ENCODE measurements around the gene FAM200C.

FAM200C gene

DNA sequence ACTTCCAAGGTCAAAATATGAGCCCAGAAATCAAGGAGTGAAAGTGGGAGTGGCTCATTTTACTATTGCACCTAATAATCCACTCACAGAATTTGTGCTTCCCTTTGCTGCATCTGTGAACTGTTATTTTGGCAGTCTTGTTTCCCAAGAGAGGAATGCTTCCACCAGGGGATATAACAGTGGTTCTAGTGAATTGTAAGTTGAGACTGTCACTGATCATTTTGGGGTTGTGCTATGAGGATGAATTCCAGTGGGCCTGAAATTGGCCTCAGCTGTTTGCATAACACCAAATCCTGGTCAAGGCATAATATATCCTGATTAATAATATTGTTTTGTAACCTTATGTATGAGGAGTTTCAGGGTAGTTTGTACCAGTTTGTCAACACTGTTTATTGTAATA is 14.4 kb downstream of the FAM200C start:
- Histone ChIP-seq H3K27ac (replicated peaks) (no peak overlapping the region), H3K4me3 (replicated peaks; ENCODE audit: insufficient read depth, low read length) (no peak overlapping the region), H3K27me3 (ENCODE audit: insufficient read depth, poor library complexity, severe bottlenecking) (no peaks in the 10 kb centered on the region)
- TF ChIP-seq GABPA (IDR thresholded peaks at IDR 0.05; ENCODE audit: low read depth) (no peak), SPI1 (IDR thresholded peaks at IDR 0.05; ENCODE audit: borderline replicate concordance, low read depth) (no peak), POLR2AphosphoS5 (IDR thresholded peaks at IDR 0.05; ENCODE audit: low read depth) (no peak)
- TF ChIP-seq, protein P1, sequence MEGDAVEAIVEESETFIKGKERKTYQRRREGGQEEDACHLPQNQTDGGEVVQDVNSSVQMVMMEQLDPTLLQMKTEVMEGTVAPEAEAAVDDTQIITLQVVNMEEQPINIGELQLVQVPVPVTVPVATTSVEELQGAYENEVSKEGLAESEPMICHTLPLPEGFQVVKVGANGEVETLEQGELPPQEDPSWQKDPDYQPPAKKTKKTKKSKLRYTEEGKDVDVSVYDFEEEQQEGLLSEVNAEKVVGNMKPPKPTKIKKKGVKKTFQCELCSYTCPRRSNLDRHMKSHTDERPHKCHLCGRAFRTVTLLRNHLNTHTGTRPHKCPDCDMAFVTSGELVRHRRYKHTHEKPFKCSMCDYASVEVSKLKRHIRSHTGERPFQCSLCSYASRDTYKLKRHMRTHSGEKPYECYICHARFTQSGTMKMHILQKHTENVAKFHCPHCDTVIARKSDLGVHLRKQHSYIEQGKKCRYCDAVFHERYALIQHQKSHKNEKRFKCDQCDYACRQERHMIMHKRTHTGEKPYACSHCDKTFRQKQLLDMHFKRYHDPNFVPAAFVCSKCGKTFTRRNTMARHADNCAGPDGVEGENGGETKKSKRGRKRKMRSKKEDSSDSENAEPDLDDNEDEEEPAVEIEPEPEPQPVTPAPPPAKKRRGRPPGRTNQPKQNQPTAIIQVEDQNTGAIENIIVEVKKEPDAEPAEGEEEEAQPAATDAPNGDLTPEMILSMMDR (IDR thresholded peaks at IDR 0.05; ENCODE audit: insufficient read depth, low read length) = no peak
- TF ChIP-seq, protein P2, sequence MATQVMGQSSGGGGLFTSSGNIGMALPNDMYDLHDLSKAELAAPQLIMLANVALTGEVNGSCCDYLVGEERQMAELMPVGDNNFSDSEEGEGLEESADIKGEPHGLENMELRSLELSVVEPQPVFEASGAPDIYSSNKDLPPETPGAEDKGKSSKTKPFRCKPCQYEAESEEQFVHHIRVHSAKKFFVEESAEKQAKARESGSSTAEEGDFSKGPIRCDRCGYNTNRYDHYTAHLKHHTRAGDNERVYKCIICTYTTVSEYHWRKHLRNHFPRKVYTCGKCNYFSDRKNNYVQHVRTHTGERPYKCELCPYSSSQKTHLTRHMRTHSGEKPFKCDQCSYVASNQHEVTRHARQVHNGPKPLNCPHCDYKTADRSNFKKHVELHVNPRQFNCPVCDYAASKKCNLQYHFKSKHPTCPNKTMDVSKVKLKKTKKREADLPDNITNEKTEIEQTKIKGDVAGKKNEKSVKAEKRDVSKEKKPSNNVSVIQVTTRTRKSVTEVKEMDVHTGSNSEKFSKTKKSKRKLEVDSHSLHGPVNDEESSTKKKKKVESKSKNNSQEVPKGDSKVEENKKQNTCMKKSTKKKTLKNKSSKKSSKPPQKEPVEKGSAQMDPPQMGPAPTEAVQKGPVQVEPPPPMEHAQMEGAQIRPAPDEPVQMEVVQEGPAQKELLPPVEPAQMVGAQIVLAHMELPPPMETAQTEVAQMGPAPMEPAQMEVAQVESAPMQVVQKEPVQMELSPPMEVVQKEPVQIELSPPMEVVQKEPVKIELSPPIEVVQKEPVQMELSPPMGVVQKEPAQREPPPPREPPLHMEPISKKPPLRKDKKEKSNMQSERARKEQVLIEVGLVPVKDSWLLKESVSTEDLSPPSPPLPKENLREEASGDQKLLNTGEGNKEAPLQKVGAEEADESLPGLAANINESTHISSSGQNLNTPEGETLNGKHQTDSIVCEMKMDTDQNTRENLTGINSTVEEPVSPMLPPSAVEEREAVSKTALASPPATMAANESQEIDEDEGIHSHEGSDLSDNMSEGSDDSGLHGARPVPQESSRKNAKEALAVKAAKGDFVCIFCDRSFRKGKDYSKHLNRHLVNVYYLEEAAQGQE (IDR thresholded peaks at IDR 0.05; ENCODE audit: insufficient replicate concordance, low read depth) = no peak
- no peak for DNase-seq (ENCODE audit: low read depth in 1 of 2, low spot score in 1 of 2)

DNA sequence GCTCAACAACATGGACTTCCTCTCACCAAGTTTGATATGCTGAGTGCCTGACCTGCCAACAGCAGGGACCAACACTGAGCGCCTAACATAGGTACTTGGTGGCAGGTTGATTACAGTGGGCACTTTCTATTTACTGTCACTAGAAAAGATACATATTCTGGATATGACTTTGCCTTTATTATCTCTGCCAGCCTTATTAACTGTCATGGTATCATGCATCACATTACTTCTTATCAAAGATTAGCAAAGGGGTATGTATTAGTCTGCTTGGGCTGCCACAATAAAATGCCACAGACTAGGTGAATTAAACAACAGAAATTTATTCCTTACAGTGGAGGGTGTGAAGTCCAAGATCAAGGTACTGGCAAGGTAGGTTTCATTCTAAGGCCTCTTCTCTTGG is 15.2 kb downstream of the FAM200C start:
- Histone ChIP-seq H3K4me3 (replicated peaks; ENCODE audit: insufficient read depth, low read length) (no peak overlapping the region), H3K27ac (replicated peaks) (no peak overlapping the region), H3K27me3 (ENCODE audit: insufficient read depth, poor library complexity, severe bottlenecking) (peaks cover 2% of the 10 kb centered on the region)
- TF ChIP-seq, protein P1 (IDR thresholded peaks at IDR 0.05; ENCODE audit: insufficient read depth, low read length) = no peak
- TF ChIP-seq, protein P2 (IDR thresholded peaks at IDR 0.05; ENCODE audit: insufficient replicate concordance, low read depth) = no peak
- TF ChIP-seq SPI1 (IDR thresholded peaks at IDR 0.05; ENCODE audit: borderline replicate concordance, low read depth) (no peak), POLR2AphosphoS5 (IDR thresholded peaks at IDR 0.05; ENCODE audit: low read depth) (no peak), GABPA (IDR thresholded peaks at IDR 0.05; ENCODE audit: low read depth) (no peak)
- DNase-seq (ENCODE audit: low read depth in 1 of 2, low spot score in 1 of 2) = no peak

DNA sequence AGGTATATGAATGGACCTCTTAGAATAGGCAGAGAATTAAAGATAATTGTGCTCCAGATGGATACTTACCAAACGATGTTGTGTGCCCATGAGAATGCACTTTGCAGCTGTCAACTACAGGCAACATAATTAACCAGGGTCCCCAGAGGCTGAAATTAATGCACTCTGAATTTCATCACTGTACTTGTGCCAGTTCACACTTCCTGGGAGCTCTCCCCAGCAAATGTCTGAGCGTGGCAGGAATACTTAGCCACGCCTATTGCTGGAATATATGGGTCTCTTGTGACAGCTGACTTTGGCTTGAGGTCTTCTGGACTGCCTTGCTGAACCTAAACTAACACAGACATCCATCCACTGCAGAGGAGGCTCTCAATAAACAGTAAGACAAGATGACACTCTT is 17.5 kb downstream of the FAM200C start:
- Histone ChIP-seq H3K27ac (replicated peaks) (no peak overlapping the region), H3K4me3 (replicated peaks; ENCODE audit: insufficient read depth, low read length) (no peak overlapping the region), H3K27me3 (ENCODE audit: insufficient read depth, poor library complexity, severe bottlenecking) (peaks cover 3% of the 10 kb centered on the region)
- TF ChIP-seq GABPA (IDR thresholded peaks at IDR 0.05; ENCODE audit: low read depth) (no peak), SPI1 (IDR thresholded peaks at IDR 0.05; ENCODE audit: borderline replicate concordance, low read depth) (no peak), POLR2AphosphoS5 (IDR thresholded peaks at IDR 0.05; ENCODE audit: low read depth) (no peak)
- TF ChIP-seq, protein P2 (IDR thresholded peaks at IDR 0.05; ENCODE audit: insufficient replicate concordance, low read depth) = no peak
- TF ChIP-seq, protein P1 (IDR thresholded peaks at IDR 0.05; ENCODE audit: insufficient read depth, low read length) = no peak
- DNase-seq (ENCODE audit: low read depth in 1 of 2, low spot score in 1 of 2) = no peak
